NCI-H1930 (cell line): Measurements from ENCODE around the gene DAP.
"Not testable (repeated sequence)": the region's sequence is repeated elsewhere in the genome, so short reads cannot be mapped to it uniquely, and the experiment has no call there.

ENCODE experiments used
- DNase-seq, 2 experiments: peaks; one replicate each; lab custom pipeline; 2025; lab: John Stamatoyannopoulos, UW

The DAP gene

DNA sequence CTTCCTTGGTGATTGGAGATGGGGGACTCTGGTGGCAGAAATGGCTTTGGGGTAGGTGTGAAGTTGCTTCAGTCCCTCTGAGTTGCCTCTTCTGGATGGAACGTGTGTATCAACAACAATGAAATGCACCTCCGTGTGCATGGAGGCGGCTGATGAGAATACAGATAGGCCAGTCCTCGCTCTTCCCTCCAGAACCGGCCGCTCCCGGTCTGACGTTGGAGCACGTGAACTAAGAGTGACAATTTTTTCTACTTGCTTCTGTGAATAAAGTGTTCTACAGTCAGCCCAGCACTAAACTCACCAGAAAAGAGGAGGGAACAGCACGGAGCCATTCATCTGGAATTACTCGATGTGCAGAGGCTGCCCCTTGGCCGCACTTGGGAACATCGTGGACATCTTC lies 106.5 kb downstream of the DAP start:
- no peak for DNase-seq

DNA sequence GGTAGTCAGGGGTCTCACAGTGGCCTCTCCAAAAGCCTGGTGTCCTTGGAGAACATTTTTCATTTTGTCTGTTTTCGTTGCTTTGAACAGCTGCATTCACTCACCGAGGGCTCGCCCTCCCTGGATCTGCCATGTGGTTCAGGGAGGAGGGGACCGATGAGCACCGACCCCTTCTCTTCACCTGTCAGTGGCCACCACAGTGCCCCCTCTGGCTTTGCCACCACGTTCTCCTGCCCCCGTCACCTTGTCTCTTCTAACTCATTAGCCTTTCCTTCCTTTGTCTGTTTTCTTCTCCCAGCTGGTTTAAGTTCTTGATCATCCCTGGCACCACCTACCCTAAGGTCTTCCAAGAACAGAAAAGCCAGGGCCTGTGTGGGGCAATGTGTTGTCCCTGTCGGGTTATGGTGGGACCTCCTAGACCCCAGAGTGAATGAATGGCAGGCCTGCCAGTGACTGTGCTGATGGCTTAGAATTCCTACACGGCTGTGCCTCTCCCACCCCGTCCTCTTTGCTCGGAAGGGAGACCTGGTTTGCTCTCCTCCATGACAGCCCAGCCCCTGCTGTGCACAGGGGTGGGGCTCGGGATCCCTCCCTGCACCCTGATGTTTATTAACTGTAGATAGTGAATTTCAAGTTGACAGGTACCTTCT lies 107.2 kb downstream of the DAP start:
- no peak for DNase-seq

DNA sequence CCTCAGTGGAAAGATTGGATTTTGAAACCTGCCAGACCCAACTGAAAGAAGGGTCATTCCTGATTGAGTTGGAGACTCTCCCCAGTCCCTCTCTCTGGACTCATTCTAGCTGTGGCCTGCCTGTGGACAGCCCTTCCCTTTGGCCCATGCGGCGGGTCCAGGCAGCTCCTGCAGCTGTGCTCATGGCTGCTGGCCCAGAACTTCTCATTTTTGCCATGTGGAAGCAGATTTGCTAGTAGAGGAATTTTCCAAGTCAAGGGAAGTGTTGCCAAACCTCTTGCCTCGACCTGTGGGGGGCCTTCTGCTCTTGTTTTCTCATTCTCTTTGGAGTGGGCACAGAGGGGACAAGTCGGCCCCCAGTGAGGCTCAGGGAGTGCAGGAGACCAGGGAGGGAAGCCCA lies 108.0 kb downstream of the DAP start:
- no peak for DNase-seq

DNA sequence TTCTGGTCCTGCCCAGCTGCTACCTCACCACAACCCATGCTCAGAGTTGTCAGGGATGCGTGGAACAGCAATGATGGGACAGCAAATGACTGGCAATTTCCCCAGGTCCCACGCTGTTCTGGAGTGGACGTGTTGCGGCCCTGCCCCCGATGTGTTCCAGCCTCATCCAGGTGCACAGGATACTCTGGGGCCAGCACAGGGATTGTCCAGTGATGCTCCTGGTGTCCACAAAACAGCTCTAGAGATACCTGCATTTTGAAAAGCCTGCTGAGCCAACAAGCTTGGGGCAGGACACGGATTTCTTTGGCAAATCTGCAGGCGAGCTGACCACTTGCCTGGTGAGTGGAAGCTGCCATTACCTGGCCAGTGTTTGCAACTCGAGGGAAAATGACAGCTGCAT lies 108.4 kb downstream of the DAP start:
- DNase-seq, result no peak

DNA sequence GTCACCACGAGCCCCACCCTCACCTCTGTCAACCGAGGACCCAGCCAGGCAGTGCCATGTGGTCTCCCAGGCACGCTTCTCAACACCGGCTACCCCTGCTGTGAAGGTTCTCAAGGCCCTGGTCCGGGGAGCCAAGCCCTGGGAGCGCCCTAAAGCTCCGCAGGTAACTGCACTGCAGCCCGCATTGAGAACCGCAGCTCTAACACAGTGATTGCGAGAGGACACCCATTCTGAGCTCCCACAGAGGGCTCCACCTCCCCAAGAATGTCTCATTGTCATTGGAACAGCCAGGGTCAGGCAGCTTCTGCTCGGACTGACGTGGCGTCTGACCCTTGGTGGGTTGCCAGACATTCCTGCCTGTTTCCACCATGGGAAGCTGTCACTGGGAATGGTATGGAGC lies 108.9 kb downstream of the DAP start:
- DNase-seq, result no peak

DNA sequence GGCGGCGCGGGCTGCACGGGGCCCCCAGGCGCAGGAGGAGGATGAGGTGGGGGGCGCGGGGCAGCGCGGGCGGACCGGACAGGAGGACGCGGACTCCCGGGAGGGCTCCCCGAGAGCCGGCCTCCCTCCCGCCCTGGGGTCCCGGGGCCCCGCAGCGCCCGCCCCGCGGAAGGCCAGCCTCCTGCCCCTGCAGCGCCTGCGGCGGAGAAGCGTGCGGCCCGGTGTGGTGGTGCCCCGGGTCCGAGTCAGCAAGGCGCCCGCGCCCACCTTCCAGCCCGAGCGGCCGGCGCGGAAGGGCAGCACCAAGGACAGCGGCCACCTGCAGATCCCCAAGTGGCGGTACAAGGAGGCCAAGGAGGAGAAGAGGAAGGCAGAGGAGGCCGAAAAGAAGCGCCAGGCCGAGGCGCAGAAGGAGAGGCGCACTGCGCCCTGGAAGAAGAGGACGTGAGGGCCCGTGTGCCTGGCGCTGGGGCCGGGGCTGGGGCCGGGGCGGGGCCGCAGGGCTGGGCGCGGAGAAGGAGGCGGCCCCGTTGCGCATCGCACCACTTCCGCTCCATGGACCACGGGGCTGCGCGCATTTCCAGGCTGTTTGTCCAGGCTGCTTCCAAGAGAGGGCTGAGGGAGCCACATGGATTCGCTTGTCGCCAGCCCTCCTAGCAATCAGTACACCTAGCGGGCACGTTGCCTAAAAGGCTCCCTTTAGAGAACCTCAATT lies 111.2 kb downstream of the DAP start:
- DNase-seq, result no peak

DNA sequence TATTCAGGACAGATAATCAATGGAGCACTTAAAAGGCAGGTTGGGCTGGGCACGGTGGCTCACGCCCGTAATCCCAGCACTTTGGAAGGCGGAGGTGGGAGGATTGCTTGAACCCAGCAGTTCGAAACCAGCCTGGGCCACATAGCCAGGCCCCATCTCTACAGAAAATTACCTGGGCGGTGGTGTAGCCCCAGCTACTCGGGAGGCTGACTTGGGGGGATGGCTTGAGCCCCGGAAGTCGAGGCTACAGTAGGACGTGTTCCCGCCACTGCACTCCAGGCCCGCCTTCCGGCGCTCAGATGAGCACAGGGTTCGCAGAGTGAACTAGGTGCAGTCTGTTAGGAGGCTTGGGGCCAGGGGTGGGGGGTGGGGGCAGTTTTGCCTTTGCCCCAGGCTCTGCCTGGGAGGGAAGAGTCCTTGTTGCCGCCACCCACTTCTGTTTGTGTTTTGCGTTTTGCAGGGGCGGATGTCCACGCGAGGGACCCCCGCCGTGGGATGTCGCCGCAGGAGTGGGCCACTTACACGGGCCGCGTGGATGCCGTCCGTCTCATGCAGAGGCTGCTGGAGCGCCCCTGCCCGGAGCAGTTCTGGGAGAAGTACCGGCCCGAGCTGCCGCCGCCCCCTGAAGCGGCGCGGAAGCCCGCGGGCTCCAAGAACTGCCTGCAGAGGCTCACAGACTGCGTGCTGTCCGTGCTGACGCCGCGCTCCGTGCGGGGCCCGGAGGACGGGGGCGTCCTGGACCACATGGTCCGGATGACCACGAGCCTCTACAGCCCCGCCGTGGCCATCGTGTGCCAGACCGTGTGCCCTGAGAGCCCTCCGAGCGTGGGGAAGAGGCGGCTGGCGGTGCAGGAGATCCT lies 112.0 kb downstream of the DAP start:
- DNase-seq, result no peak

DNA sequence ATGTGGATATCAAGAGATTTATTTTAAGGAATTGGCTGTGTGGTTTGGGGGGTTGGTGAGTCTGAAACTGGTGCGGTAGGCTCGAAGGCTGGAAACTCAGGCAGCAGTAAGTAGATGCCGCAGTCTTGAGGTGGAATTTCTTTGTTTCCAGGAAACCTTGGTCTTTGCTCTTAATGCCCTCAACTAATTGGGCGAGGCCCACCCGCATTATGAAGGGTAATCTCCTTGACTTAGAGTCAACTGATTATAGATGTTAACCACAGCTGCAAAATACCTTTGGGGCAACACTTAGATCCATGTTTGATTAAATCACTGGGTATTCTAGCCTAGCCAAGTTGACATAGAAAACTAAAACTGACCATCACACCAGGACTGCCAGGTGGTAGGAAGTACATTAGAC lies 113.4 kb downstream of the DAP start:
- DNase-seq, result no peak

DNA sequence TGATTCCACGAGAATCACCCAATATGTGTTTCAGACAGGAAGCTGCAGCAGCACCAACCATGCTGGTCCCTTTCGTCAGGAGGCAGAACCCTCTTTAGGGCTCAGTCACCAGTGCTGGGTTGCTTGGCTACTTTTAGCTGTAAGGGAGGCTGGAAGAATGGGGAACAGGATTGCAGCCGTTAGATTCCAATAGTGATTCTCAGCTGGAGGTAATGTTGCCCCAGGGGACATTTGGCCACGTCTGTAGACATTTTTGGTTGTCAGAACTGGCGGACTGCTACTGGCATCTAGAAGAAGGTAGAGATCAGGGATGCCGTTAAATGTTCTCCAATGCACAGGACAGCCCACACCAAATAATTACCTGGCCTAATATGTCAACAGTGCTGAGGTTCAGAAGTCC lies 115.4 kb downstream of the DAP start:
- no peak for DNase-seq

DNA sequence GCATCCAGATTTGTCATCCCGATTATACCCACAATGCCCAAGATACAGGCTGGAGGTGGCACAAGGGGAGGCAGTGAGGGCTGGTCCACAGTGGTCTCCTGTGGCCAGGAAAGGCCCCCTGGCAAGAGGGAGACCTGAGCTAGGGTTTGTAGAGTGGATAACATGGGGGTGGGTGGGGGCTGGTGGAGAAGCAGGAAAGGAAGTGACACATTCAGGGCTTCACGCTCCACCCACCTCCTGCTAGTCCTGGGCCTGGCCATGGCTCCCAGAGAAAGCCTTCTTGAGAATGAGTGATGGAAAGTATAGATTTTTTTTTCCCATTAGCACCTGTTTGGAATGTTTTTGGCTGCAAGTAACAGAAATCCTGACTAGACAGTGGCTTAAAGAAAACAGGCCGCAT lies 115.9 kb downstream of the DAP start:
- DNase-seq, result no peak

DNA sequence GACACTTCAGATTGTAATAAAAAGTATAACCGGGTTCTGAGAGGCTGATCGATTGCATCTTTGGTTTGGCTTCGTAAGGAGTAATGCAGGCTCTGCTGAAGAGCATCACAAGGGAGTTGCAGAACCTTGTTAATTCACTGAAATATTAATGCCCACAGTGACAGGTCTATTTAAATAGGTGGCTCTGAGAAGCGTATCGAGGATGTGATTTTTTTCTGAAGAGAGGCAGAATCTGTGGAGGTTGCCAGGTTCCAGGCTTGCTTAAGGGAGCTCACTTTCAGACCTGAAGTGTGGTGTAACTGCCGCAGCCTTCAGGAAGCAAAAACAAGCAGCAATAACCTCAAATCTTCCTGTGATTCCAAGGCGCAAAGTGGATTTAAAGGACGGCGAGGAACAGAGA lies 116.8 kb downstream of the DAP start:
- DNase-seq, result no peak

DNA sequence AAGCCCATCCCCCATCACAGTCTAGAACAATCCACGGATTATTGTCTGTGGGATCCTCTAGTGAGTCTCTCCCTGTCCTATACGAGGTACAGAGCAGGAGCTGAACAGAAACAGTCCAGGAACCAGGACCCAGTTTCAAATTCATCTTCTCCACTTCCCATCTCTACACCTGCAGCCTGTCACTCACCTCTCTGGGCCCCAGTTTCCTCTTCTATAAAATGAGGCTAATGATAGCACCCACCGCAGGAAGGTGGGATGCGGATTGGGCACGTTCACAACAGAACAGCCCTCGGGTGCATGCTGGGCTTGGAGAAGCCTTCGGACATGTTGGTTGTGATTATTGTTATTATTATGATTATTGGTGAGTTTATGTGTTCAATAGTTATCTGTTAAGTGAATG lies 118.7 kb downstream of the DAP start:
- no peak for DNase-seq

DNA sequence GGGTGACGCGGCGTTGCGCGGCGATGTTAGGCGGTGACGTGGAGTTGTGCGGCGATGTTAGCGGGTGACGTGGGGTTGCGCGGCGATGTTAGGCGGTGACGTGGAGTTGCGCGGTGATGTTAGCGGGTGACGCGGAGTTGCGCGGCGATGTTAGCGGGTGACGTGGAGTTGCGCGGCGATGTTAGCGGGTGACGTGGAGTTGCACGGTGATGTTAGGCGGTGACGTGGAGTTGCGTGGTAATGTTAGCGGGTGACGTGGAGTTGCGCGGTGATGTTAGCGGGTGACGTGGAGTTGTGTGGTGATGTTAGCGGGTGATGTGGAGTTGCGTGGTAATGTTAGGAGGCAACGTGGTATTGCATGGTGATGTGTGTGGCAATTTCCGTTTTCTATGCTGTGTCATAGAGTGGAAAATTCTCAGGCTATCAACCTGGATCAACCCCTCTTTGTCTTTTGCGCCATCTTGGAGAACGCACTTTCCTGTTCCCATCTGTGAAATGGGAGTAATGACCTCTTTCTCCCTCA lies 121.1 kb downstream of the DAP start:
- DNase-seq, result no peak

DNA sequence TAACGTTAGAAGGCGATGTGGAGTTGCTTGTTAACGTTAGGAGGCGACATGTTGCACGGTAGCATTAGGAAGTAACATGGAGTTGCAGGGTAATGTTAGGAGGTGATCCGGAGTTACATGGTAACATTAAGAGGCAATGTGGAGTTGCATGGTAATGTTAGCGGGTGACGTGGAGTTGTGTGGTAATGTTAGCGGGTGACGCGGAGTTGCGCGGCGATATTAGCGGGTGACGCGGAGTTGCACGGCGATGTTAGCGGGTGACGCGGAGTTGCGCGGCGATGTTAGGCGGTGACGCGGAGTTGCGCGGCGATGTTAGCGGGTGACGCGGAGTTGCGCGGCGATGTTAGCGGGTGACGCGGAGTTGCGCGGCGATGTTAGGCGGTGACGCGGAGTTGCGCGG lies 122.3 kb downstream of the DAP start:
- DNase-seq, result not testable (repeated sequence)

DNA sequence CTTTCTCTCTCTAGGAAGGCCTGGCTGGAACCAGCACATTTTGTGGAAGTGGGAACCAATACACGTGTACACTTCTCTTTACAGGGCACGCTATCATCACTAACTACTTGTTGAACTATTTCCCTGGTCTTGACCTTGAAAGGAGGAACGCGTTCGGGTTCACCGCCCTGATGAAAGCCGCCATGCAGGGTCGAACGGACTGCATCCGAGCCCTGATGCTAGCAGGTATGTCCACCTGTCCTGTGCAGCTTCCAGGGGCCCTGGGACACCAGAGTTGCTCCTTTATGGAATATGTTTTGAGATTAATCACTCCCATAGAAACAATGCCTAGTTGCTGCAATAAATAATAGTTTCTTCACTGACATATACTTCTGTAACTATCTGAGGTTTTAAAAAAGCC lies 123.1 kb downstream of the DAP start:
- DNase-seq, result no peak

DNA sequence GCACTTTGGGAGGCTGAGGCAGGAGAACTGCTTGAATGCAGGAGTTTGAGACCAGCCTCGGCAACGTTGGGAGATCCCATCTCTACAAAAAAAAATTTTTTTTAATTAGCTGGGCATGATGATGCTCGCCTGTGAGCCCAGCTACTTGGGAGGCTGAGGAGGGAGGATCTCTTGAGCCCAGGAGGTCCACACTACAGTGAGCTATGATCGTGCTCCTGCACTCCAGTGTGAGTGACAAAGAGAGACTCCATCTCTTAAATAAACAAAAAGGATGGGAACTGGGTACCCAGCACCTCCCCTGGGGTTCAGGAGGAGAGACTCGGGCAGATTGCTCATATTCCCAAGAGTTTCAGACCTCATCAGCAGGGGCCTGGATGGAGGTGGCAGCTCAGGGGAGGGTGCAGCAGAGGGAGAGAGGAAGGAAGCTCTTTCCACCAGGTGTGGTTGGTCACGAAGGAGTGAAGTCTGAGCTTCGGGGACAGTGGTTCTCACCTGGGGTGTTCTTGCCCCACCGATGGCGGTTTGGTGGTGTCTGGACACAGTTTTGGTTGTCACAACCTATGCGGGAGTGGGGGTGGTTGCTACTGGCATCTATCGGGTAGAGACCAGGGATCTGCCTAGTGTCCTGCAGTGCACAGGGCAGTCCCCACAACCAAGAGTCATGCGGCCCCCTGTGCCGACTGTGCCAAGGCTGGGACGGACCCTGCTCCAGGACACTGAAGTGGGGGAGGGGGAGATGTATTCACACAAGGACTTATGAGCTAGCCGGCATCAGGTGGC lies 124.5 kb downstream of the DAP start:
- no peak for DNase-seq

DNA sequence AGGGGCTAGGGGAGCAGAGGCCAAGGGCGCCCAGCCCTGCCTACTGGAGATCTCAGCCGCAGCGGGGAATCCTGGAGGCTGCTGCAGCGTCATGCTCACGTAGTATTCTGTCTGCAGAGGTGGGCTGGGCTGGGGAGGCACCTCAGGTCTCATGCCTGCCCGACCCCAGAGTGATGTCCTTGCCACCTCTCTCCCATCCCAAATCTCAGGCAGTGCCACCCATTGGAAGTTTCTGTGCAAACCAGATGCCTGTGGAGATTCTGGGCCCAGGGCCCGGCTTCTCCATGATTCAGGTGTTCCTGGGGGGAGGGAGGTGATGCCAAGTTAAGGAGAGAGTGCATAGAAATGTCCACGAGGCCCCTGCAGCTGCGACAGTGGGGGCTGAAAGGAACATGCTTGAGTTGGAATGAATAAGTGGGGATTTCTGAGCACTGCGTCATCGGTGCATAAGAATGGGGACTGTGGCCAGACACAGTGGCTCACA lies 125.1 kb downstream of the DAP start:
- no peak for DNase-seq

DNA sequence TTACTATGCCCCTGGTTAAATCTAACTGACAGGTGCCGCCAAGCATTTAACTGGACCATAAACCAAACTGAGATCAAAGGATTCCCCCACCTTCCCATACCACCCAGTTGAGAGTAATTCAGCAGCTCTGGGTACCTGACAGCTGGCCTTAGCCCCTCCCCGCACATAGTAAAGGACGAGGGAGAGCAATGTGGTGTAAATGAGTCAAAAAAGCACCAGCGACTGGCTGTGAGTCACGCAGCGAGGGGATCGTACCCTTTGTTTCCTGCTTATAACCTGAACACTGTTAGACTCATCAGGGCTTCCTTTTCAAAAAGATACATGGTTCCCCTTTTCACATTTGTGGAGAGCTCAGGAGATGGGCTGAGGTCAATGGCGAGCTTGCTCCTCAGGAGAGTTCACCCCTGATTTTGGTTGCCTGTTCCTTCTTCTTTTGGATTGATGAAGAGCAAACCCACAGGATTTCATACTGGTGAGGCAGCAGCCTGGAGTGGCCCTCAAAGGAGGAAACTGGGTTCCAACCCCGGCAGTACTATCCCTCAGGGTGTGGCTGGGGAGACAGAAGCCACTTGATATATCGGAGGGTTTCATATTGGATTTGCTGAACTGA lies 125.7 kb downstream of the DAP start:
- DNase-seq, result no peak

DNA sequence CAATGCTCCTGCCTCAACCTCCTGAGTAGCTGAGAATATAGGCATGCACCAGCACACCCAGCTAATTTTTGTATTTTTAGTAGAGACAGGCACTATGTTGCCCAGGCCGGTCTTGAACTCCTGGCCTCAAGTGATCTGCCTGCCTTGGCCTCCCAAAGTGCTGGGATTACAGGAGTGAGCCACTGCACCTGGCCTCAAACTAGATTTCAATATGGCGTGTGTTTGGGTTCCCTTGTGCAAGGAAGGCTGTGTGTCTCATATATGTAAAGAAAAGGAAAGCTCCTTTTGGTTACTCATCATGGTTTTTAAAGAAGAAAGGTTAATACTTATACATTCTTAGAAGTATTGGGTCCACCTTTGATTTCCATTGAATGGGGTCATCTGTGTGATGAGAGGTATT lies 126.5 kb downstream of the DAP start:
- DNase-seq, result no peak

DNA sequence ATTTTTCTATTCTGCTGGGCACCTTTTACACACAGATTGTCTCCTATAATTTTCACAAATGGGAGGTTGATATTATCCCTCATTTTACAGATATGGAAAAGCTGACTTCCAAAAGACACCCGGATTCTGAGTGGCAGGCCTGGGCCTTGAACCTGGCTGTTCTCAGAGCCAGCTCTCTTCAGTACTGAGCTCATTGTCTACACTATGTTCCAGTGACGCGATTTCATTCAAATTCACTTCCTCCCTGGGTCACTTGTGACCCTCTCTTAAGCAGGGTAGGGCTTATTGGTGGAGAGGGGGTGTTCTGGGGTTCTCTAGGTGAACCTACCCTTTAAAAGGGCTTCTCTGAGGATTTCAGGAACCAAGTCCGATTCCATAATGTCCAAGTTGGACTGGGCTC lies 127.0 kb downstream of the DAP start:
- no peak for DNase-seq

DNA sequence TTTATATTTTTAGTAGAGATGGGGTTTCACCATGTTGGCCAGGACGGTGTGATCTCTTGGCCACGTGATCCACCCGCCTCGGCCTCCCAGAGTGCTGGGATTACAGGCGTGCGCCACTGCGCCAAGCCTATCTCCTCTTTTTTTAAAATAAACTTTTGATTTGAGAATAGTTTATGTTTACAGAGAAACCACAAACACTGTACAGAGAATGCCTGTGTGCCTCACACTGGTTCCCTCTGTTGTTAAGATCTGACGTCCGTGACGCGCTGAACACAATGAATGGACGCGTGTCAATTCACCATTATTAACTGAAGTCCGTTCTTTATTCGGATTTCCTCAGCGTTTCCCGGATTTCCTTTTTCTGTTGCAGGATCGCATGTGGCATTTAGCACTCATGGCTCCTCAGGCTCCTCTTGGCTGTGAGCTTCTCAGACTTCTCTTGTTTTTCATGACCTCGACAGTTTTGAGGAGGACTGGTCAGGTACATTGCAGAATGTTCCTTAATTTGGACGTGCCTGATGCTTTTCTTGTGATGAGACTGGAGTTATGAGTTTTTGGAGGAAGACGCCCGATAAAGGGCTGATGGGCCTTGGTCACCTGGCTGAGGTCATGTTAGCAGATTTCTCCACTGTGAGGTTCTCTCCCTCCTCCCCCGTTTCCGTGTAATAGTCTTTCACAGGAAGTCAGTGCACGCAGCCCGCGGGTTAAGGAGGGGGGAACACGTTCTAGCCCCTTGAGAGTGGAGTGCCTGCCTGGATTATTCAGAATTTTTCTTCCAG lies 127.6 kb downstream of the DAP start:
- DNase-seq, result no peak
